HG03378 (cell line): ENCODE data around the gene NCAPH2.

Experiments
- ATAC-seq: cut with Tn5 transposase; IDR thresholded peaks from one replicate; pipeline ENCODE4 v1.9.1; 2021; ENCODE audit warnings: mild to moderate bottlenecking, moderate library complexity; ENCODE audit not compliant: unreplicated experiment

The NCAPH2 gene

DNA sequence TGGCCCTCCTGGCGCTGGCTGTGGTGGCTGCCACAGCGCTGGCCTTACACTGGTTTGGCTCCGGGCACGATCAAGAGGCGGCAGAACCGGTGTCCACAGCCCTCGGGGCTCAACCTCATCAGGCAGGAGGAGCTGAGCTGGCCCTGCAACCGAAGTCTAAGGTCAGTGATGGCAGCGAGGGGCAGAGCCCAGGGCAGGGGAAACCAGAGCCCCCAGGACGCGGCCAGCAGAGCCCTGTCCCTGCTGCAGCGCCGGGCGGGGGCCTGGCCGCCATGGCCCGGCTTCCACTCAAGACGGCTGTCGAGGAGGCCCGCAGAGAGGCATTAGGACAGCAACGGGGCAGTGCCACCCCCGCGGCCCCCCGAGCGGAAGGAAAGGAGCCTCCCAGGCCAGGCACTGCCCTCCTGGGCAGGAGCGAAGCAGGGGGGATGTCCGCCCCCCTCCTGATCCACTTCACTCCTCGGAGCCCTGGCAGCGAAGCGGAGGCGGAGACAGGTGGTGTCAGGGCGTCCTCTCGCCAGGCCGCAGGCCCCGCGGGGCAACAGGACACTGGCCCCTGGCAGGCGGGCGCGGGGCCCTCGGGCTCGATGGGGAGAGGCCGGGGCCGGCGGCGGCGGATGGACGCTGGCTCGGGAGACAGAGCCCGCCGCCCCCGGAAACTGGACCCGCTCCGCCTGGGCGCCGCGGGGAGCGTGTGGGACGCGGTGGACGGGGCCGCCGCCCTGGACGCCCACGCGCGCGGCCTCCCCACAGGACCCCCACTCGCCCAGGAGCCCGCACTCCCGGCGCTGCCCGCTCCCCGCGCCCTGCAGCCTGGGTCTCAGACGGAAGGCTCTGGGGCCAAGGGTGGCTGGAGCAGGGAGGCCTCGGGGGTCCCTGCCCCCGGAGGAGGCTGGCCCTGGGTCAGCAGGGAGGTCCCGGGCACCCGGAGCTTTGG, 38.6 kb downstream of the NCAPH2 start:
- ATAC-seq = no peak

DNA sequence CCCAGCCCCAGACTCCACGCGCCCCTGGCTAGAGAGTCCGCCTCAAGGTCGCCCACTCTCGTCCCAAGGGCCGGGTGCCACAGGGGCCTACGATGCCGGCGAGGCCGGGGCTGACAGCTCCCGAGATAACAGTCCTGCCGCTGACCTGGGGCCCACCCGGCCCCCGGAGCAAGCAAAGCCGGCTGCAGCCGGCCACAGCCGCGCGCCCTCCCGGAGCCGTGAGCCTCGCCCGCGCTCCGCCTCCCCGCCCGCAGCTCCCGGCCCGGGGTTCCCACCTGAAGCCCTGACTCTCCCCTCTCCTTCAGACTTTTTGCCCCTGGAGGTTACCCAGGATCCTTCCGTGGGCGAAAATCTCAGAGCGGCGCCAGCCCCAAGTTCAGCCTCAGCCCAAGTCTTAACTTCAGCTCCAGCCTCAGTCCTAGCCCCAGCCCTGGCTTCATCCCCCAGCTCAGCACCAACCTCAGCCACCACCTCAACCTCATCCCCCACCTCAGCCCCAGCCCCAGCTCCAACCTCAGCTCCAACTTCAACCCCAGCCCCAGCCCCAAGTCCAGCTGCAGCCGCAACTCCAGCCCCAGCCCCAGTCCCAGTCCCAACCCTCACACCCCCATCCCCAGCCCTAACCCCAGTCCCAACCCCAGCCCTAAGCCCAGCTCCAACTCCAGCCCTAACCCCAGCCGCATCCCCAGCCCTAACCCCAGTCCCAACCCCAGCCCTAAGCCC, 39.4 kb downstream of the NCAPH2 start:
- ATAC-seq = no peak

DNA sequence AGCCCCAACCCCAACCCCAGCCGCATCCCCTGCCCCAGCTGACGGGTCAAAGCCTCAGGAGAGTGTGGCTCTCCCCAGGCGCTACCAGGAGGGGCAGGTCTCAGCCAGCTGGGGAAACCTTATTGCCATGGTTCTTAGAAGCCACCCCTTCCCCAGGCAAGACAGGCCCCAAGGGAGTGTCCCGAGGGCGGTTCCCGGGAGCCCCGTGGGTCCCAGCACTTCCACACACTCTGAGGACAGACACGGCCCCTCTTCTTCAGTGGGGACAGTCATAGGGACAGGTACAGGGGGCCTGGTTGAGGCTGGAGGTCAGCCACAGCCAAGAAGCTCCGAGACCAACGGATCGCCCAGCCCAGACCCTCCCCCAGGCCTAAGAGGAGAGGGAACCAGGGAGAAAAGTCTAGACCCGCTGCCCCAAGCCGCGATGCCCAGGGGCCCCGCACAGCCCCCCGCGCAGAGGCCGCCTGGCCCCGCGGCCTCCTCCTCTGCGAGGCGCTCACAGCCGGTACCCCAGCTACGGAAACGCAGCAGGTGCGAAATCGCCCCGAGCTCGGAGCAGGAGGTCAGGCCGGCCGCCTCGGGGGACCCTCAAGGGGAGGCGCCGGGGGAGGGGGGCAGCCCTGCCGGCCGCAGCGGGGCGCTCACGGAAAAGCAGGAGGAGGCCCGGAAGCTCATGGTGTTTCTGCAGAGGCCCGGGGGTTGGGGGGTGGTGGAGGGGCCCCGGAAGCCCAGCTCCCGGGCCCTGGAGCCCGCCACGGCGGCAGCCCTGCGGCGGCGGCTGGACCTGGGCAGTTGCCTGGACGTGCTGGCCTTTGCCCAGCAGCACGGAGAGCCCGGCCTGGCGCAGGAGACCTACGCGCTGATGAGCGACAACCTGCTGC, 40.3 kb downstream of the NCAPH2 start:
- no peak for ATAC-seq

GRCh38 chr22:50548921-50549790, 41.1 kb downstream of the NCAPH2 start:
- ATAC-seq = no peak

GRCh38 chr22:50550395-50550794, 42.4 kb downstream of the NCAPH2 start:
- no peak for ATAC-seq

DNA sequence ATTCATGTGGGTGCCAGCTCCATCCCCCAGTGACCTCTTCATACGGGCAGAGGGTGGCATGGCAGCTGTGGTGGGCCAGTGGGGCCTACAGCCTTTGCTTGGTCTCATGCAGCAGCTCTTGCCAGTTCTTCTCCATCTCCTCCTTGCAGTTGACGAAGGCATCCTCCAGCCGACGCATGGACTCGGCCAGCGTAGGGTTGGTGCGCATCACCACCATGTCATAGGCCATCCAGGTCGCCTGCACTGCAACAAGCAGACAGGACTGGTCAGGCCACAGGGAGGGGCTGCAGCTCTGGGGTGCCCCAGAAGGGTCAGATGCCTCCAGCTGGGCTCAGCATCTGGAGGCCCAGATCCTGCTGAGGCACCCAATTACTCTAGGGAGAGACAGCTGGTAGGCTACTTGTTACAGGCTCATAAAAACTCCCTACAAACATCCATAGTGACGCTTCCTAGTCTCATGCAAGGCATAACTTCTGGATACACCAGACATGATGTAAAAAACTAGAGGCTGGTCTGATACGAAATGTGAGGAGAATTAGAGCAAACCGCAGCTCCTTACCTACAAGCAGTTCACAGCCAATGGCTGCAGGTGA, 43.2 kb downstream of the NCAPH2 start:
- ATAC-seq = no peak

GRCh38 chr22:50553310-50553709, 45.3 kb downstream of the NCAPH2 start:
- ATAC-seq = no peak

- ATAC-seq = no peak
These were observed 48.7 kb downstream of the NCAPH2 start for GRCh38 chr22:50556703-50557102.

- no peak for ATAC-seq
These were observed 52.0 kb downstream of the NCAPH2 start for GRCh38 chr22:50560034-50560433.

- ATAC-seq = no peak
These were observed 53.7 kb downstream of the NCAPH2 start for GRCh38 chr22:50561401-50562358.

DNA sequence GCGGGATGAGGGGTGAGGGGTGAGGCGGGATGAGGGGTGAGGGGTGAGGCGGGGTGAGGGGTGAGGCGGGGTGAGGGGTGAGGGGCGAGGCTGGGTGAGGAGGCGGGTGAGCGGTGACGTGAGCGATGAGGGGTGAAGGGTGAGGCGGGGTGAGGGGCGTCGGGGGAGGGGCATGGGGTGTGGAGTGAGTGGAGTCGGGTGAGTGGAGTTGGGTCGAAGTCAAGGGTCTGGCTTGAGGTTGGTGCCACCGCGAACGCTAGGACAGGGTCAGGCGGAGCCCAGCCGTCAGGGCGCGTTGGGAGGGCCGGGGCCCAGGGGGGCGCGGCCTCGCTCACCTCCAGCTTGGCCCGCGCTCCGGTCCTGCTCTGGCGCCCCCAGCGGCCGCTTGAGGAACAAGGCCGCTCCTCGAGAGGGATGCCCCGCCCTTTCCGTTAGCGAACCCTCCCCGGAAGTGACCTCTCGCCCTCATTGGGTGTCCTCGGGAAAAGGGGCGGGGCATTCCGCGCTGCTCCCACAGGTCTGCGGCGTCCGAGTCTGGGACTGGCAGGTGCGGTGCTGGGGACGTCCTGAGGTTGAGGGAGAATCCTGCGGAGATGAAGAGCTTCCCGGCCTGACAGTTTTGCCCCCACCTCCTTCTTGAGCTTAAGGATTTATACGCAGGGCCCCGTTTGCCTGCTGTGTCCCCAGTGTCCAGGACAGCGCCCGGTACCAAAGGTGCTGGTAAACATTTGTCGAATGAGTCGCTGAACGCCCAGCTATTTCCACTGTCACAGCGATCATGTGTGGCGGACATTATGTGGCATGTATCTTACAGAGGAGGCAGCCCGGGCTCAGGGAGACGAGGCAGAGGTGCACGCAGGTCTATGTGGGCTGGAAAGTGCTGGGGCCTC, 54.7 kb downstream of the NCAPH2 start, which contains the start of gene SYCE3:
TSS of gene SYCE3 (minus strand) at position 397 of the 890 bp plus-strand sequence. CDS start 6,514 bp downstream, outside the sequence.
- ATAC-seq = peak; percentile 75

DNA sequence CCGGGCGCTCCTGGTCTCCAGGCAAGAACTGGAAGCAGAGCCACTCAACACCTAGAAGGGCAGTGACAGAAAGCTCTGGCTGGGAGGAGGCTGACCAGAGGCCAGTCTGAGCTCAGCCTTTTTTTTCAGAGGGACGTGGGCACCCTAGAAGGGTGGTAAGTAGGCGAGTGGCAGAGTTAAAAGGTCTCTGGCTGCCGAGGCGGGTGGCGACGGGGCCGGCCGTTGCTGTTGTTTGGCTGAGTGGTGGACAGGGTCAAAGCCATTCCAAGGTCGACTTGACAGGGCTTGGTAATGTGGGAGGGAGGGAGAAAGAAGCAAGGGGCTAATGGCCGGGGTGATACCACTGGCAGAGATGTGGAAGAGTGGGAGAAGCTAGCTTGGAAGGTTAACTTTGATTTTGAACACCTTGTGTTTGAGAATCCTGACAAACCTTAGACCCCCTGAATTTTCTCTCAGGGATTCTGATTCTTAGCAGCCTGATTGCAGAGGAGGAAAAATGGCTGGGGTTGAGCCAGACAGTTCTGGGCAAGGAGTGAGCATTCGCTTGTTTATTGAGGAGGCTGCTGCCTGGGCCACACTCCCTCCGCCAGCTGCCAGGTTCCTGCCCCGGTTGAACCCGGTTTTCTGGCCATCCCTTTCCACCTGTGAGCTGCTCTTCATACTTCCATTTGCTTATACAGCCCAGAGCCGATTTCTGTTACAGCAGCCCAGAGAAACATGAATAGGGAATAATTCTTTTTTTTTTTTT, 55.6 kb downstream of the NCAPH2 start:
- no peak for ATAC-seq

GRCh38 chr22:50564289-50564688, 56.3 kb downstream of the NCAPH2 start:
- ATAC-seq = no peak

- ATAC-seq = no peak
These were observed 59.8 kb downstream of the NCAPH2 start for GRCh38 chr22:50567721-50568252.

GRCh38 chr22:50568626-50569025, 60.6 kb downstream of the NCAPH2 start:
- ATAC-seq = no peak

DNA sequence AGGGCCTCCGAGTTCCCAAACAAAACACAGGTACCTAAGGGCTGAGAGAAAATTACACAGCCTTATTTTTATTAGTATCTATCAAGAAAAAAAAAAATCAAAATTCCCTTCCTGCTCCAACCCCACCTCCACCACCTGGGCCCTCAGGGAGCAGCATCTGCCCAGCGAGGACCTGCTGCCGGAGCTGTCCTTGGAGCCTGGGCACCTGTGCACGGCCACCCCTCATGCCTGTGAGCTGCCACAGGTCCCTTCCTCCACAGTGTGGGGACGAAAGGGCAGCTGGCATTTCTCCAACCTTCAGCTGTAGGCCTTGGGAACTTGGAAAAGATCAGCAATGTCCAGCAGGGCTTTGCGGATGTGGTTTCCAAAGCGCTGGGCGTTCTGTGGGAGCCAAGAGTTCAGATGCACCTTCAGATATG, 61.0 kb downstream of the NCAPH2 start:
- no peak for ATAC-seq
